Muscle of arm (tissue), 14 donors: Measurements from ENCODE around the gene CAMK2A. TPM values are rescaled to one million over a fixed set of nuclear protein-coding genes. Genes with fewer than 3 reads are reported as not detected.

Source experiments
- DNase-seq: peaks from one replicate; pipeline ENCODE4 v3.0.0-alpha.2; 2013
- long read RNA-seq, 11 donors: transcript quantifications; one replicate each; lab custom pipeline, GENCODE V29; 2026
- polyA plus RNA-seq, 12 donors: library from polyadenylated mRNA; unstranded; fragments of 120-200 nt; gene quantifications; one replicate each; pipeline ENCODE4 v1.2.1, GENCODE V29; 2013; ENCODE audit not compliant: insufficient read length in 12 of 12

CAMK2A gene
- polyA plus RNA-seq, result 100 to 1,000 TPM in 4 of 12 donors, 10 to 100 TPM in 8; 31.8 to 252 (median 81.0) TPM
- long read RNA-seq, donor 1, result 0 reads
- long read RNA-seq, donor 2, transcript CAMK2A-202 (6 exons, 1,557 nt), result major isoform, 18 of 23 reads
- long read RNA-seq, donor 2, partial matches to known transcripts, result 5 of 23 reads
- long read RNA-seq, donor 2, other reads (novel, unspliced or antisense), result 0 of 23 reads
- long read RNA-seq, donor 3, transcript CAMK2A-202 (6 exons, 1,557 nt), result major isoform, 8 of 8 reads
- long read RNA-seq, donor 3, partial matches to known transcripts, result 0 of 8 reads
- long read RNA-seq, donor 3, other reads (novel, unspliced or antisense), result 0 of 8 reads
- long read RNA-seq, donor 4, transcript CAMK2A-202 (6 exons, 1,557 nt), result major isoform, 7 of 7 reads
- long read RNA-seq, donor 4, partial matches to known transcripts, result 0 of 7 reads
- long read RNA-seq, donor 4, other reads (novel, unspliced or antisense), result 0 of 7 reads
- long read RNA-seq, donor 5, transcript CAMK2A-202 (6 exons, 1,557 nt), result major isoform, 39 of 50 reads
- long read RNA-seq, donor 5, partial matches to known transcripts, result 11 of 50 reads
- long read RNA-seq, donor 5, other reads (novel, unspliced or antisense), result 0 of 50 reads
- long read RNA-seq, donor 6, full-length matches to known transcripts, result 2 of 2 reads
- long read RNA-seq, donor 6, partial matches to known transcripts, result 0 of 2 reads
- long read RNA-seq, donor 6, other reads (novel, unspliced or antisense), result 0 of 2 reads
- long read RNA-seq, donor 7, transcript CAMK2A-202 (6 exons, 1,557 nt), result major isoform, 16 of 16 reads
- long read RNA-seq, donor 7, partial matches to known transcripts, result 0 of 16 reads
- long read RNA-seq, donor 7, other reads (novel, unspliced or antisense), result 0 of 16 reads
- long read RNA-seq, donor 8, transcript CAMK2A-202 (6 exons, 1,557 nt), result major isoform, 38 of 49 reads
- long read RNA-seq, donor 8, partial matches to known transcripts, result 11 of 49 reads
- long read RNA-seq, donor 8, other reads (novel, unspliced or antisense), result 0 of 49 reads
- long read RNA-seq, donor 9, partial matches to known transcripts, result 0 of 3 reads
- long read RNA-seq, donor 9, other reads (novel, unspliced or antisense), result 0 of 3 reads
- long read RNA-seq, donor 10, transcript CAMK2A-202 (6 exons, 1,557 nt), result major isoform, 14 of 22 reads
- long read RNA-seq, donor 10, partial matches to known transcripts, result 8 of 22 reads
- long read RNA-seq, donor 10, other reads (novel, unspliced or antisense), result 0 of 22 reads
- long read RNA-seq, donor 11, transcript CAMK2A-202 (6 exons, 1,557 nt), result major isoform, 5 of 5 reads
- long read RNA-seq, donor 11, partial matches to known transcripts, result 0 of 5 reads
- long read RNA-seq, donor 11, other reads (novel, unspliced or antisense), result 0 of 5 reads

GRCh38 chr5:150289551-150290390 is at the start of gene CAMK2A:
Gene CAMK2A (minus strand): TSS chr5:150289773. CDS start chr5:150289625, 148 bp downstream.
- no peak for DNase-seq

- no peak for DNase-seq
Measured at GRCh38 chr5:150339165-150339564, 49.6 kb upstream of the CAMK2A start.

GRCh38 chr5:150338546-150338945 is 49.0 kb upstream of the CAMK2A start:
- DNase-seq, result no peak

- no peak for DNase-seq
Measured at GRCh38 chr5:150335778-150336177, 46.2 kb upstream of the CAMK2A start.

- DNase-seq, result no peak
Measured at GRCh38 chr5:150333400-150333799, 43.8 kb upstream of the CAMK2A start.

GRCh38 chr5:150329881-150330876 is 40.6 kb upstream of the CAMK2A start:
- no peak for DNase-seq

GRCh38 chr5:150329038-150329437 is 39.5 kb upstream of the CAMK2A start:
- no peak for DNase-seq

- DNase-seq, result no peak
Measured at GRCh38 chr5:150328515-150328914, 38.9 kb upstream of the CAMK2A start.

- DNase-seq, result no peak
Measured at GRCh38 chr5:150327139-150327538, 37.6 kb upstream of the CAMK2A start.

GRCh38 chr5:150326707-150327106 is 37.1 kb upstream of the CAMK2A start:
- no peak for DNase-seq

- no peak for DNase-seq
Measured at GRCh38 chr5:150325426-150325825, 35.9 kb upstream of the CAMK2A start.

- DNase-seq, result no peak
Measured at GRCh38 chr5:150323819-150324218, 34.2 kb upstream of the CAMK2A start.

- no peak for DNase-seq
Measured at GRCh38 chr5:150323092-150323491, 33.5 kb upstream of the CAMK2A start.

- no peak for DNase-seq
Measured at GRCh38 chr5:150322202-150322601, 32.6 kb upstream of the CAMK2A start.

- DNase-seq, result no peak
Measured at GRCh38 chr5:150321784-150322183, 32.2 kb upstream of the CAMK2A start.

- DNase-seq, result no peak
Measured at GRCh38 chr5:150321211-150321610, 31.6 kb upstream of the CAMK2A start.

- DNase-seq, result peak; percentile 61
Measured at GRCh38 chr5:150320044-150320613, 30.6 kb upstream of the CAMK2A start.

- DNase-seq, result no peak
Measured at GRCh38 chr5:150319484-150319790, 29.9 kb upstream of the CAMK2A start.
